Measurements from ENCODE around the gene MAP3K14.

DNA sequence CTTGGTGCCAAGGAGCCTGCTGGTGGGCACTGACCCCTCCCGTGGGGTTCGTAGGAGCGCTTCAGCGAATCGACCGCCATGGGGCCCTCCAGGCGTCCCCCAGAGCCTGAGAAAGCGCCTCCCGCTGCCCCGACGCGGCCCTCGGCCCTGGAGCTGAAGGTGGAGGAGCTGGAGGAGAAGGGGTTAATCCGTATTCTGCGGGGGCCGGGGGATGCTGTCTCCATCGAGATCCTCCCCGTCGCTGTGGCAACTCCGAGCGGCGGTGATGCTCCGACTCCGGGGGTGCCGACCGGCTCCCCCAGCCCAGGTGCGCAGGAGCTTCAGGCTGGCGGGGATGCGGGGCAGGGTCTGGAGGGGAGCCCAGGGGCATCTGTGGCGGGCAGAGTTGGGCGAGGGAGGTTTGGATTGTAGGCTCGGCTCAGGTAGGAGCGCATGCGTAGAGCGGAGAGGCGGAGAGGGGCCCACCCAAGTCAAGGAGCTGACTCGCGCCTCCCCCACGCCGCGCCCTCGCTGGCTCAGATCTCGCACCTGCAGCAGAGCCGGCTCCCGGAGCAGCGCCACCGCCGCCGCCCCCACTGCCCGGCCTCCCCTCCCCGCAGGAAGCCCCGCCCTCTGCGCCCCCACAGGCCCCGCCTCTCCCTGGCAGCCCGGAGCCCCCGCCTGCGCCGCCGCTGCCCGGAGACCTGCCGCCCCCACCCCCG lies 75.3 kb downstream of the MAP3K14 start:
- TF ChIP-seq CTCF (IDR thresholded peaks at IDR 0.05 in 2 of 3, conservative IDR thresholded peaks at IDR 0.05 in 1 of 3; ENCODE audit: borderline replicate concordance in 1 of 3, insufficient read depth in 1 of 3, low read depth in 2 of 3, low read length in 2 of 3) (no peak), JUND (IDR thresholded peaks at IDR 0.05) (no peak), CEBPB (IDR thresholded peaks at IDR 0.05; ENCODE audit: low read depth) (no peak), ZFX (IDR thresholded peaks at IDR 0.05) (no peak), POLR2AphosphoS5 (IDR thresholded peaks at IDR 0.05; ENCODE audit: low read depth, low read length) (no peak), ELF1 (IDR thresholded peaks at IDR 0.05; ENCODE audit: borderline replicate concordance, low read depth) (no peak), SP1 (IDR thresholded peaks at IDR 0.05; ENCODE audit: low read depth) (no peak), EZH2 (IDR thresholded peaks at IDR 0.05) (no peak), SIN3A (IDR thresholded peaks at IDR 0.05; ENCODE audit: low read depth) (no peak), SRF (IDR thresholded peaks at IDR 0.05; ENCODE audit: low read depth) (no peak)
- TF ChIP-seq, protein P1, sequence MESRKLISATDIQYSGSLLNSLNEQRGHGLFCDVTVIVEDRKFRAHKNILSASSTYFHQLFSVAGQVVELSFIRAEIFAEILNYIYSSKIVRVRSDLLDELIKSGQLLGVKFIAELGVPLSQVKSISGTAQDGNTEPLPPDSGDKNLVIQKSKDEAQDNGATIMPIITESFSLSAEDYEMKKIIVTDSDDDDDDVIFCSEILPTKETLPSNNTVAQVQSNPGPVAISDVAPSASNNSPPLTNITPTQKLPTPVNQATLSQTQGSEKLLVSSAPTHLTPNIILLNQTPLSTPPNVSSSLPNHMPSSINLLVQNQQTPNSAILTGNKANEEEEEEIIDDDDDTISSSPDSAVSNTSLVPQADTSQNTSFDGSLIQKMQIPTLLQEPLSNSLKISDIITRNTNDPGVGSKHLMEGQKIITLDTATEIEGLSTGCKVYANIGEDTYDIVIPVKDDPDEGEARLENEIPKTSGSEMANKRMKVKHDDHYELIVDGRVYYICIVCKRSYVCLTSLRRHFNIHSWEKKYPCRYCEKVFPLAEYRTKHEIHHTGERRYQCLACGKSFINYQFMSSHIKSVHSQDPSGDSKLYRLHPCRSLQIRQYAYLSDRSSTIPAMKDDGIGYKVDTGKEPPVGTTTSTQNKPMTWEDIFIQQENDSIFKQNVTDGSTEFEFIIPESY (IDR thresholded peaks at IDR 0.05; ENCODE audit: extremely low read depth, insufficient replicate concordance, low read length) = no peak

Data from HCT116 (cell line).